Measurements from ENCODE around the gene NINJ1. TPM values are rescaled to one million over a fixed set of nuclear protein-coding genes. Genes with fewer than 3 reads are reported as not detected.
A peak's percentile ranks its signal among the peaks of the same experiment; 100 is the strongest.

NINJ1 gene
- total and polyA plus RNA-seq, 2 of the 13 experiments (the other 11 are each of a cell fraction or from before 2014, with no cell fraction given): 81.2 to 92.1 TPM

GRCh38 chr9:93096131-93096802, 37.8 kb downstream of the NINJ1 start, which contains the start of gene CARD19 (continued):
- TF ChIP-seq CTCF (CRISPR knock-in tag; IDR thresholded peaks at IDR 0.05) (no peak; the same call in 1 of the 2 replicates), E2F5 (CRISPR knock-in tag; conservative IDR thresholded peaks at IDR 0.05) (0 out of 2 replicates have a peak, but pooled peaks have one; percentile 32), SP4 (CRISPR knock-in tag; IDR thresholded peaks at IDR 0.05) (peak; percentile 81), MAF1 (CRISPR knock-in tag; IDR thresholded peaks at IDR 0.05; ENCODE audit: borderline replicate concordance) (no peak), ZNF367 (CRISPR knock-in tag; IDR thresholded peaks at IDR 0.05; ENCODE audit: borderline replicate concordance) (no peak), ZNF512 (CRISPR knock-in tag; IDR thresholded peaks at IDR 0.05) (no peak), ATF7-NPFF (CRISPR knock-in tag; IDR thresholded peaks at IDR 0.05; ENCODE audit: low read depth) (peak; percentile 83), CSRNP1 (CRISPR knock-in tag; IDR thresholded peaks at IDR 0.05) (no peak), RBFOX2 (IDR thresholded peaks at IDR 0.05; ENCODE audit: low read depth, low read length) (peak; percentile 50), ZNF747 (CRISPR knock-in tag; IDR thresholded peaks at IDR 0.05; ENCODE audit: borderline replicate concordance) (no peak), ZHX2 (IDR thresholded peaks at IDR 0.05; ENCODE audit: low read depth) (no peak), ZHX2 (CRISPR knock-in tag; IDR thresholded peaks at IDR 0.05; ENCODE audit: borderline replicate concordance) (no peak), ZNF282 (IDR thresholded peaks at IDR 0.05; ENCODE audit: partially characterized antibody) (no peak), TIGD3 (CRISPR knock-in tag; IDR thresholded peaks at IDR 0.05; ENCODE audit: borderline replicate concordance) (no peak), ZBTB20 (CRISPR knock-in tag; IDR thresholded peaks at IDR 0.05; ENCODE audit: borderline replicate concordance, low read depth) (no peak)
